DMS 273 (cell line): ENCODE results near the gene SLC25A1.

Experiments
- DNase-seq: peaks from one replicate; lab custom pipeline; 2025; ENCODE audit not compliant: unreplicated experiment; lab: John Stamatoyannopoulos, UW

The SLC25A1 gene

GRCh38 chr22:19178657-19179496 lies at the start of gene SLC25A1:
SLC25A1 (minus strand) TSS chr22:19178736; CDS start chr22:19178673, 63 bp downstream.
- DNase-seq: peak; percentile 89

GRCh38 chr22:19228179-19228578 lies 49.6 kb upstream of the SLC25A1 start:
- DNase-seq: no peak

DNA sequence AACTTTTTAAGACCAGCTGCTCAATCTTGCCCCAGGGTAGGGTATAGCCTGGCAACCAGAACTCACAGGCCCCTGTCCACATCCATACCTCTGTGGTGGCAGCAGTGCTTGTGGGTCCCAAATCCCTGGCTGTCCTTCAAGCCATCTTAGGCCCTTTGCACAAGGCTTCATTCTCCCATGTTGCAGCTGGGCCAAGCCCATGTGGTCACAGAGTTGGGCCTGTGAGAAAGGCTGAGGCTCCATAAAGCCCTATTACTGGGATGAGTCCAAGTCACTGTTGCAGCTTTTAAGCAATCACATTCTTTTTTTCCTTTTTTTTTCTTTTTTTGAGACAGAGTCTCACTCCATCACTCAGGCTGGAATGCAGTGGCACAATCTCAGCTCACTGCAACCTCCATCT lies 47.9 kb upstream of the SLC25A1 start:
- DNase-seq: no peak

DNA sequence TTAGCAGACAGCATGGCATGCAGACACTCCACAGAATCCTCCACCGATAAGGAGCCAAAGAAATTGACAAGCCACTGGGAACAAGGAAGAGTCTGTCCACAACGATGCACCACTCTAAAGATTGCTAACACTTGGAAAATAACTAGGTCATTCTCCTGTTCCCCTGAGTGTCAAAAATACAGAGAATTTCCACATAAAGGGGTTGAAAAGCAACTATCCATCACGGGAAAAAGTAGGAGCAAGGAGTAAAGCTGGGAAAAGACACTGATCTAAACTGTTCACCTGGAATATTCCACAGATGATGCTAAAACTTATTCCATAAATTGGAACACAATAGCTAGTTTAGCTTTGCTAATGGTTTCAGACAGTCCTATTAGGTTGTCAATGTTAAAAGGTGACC lies 47.0 kb upstream of the SLC25A1 start:
- no peak for DNase-seq

DNA sequence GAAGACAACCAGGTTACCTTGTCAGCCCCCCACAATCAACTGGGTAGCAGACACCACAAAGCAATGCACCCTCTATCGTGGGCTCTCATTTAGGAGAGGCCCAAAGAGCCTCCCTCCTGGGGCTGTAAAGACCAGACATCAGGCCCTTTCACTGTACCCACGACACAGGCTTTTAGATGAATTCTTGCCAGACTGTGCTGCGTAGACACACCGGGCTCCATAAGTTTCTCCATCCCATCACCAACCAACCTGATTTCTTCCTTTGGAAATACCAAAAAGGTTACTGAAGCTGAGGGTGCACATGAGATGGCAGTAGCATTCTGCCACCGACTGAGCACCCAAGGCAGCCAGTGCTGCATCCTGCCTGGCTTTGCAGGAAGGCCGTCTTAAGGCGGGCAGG lies 46.4 kb upstream of the SLC25A1 start:
- DNase-seq: no peak

DNA sequence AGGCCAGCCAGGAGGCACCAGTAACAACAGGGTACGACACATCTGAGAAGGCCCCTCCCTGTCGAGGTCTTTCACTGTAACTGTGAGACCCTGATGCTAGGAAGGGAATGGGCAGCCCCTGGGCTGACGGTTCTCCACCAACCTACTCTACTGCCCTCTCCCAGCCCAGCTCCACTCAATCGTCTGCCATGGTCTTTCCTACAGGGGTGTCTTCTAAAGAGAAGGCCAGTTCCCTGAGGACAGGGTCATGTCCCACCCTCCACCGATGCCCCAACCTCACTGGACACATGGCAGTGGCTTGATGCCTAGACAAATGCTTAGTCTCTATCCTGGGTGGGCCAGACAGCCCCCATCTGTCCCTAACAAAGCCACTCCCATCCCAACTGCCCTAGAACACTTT lies 46.0 kb upstream of the SLC25A1 start:
- DNase-seq: no peak

DNA sequence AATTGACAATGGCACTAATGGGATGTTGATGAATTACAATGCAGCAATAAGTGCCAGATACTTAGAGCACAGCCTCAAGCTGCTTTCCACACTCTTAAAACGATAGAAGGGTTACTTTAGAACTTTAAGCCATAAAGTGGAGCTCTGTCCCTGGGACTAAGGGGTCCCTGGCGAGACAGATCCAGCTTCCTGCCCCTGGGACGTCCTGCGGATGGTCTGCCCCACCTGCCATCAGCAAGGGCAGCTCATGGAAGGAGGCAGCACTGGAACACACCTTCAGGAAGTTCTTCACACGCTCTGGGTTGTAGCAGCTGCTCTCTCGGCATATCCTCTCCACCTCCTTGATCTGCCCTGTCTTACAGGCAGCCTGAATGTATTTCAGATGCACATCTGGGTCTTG lies 45.1 kb upstream of the SLC25A1 start:
- no peak for DNase-seq

DNA sequence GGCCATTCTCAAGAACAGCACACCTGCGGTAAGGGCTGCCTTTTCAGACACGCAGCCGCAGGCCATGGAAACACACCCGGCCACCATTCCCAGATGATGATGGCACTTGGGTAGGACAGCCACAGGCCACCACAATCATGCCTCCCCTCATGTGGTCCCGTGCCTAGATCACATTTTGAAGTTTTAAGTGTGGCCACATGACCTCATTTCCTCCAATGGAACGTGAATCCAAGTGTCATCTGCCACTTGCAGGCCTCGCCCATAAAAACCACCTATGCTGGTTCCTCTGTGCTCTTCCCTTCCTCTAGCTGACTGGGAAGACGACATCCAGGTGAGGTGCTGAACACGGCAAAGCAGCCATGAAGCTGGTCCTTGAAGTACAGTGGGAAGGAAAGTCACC lies 44.6 kb upstream of the SLC25A1 start:
- no peak for DNase-seq

- no peak for DNase-seq
Observed at GRCh38 chr22:19222242-19223005, 43.9 kb upstream of the SLC25A1 start.

GRCh38 chr22:19220867-19221266 lies 42.3 kb upstream of the SLC25A1 start:
- DNase-seq: no peak

- peak; percentile 22 for DNase-seq
Observed at GRCh38 chr22:19218541-19219233, 40.2 kb upstream of the SLC25A1 start.

GRCh38 chr22:19216579-19216978 lies 38.0 kb upstream of the SLC25A1 start:
- no peak for DNase-seq

GRCh38 chr22:19215360-19215759 lies 36.8 kb upstream of the SLC25A1 start:
- DNase-seq: no peak

DNA sequence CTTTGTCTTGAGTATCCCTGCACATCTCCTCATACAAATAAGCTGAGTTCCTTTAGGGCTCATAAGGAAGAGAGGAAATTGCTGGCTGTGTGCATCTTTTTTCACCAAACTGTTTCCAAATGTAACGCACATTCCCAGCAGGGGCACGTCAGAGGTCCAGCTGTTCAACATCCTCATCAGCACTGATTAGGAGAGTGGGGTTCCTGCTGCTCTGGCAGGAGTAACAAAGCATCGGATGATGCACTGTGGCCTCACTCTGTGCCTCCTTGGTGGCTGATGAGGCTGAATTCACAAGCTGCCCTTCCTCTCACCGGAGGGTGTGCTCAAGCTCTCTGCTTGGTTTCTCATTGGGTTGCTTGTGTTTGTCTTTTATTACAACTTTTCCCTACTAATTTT lies 35.5 kb upstream of the SLC25A1 start:
- peak; percentile 16 for DNase-seq

DNA sequence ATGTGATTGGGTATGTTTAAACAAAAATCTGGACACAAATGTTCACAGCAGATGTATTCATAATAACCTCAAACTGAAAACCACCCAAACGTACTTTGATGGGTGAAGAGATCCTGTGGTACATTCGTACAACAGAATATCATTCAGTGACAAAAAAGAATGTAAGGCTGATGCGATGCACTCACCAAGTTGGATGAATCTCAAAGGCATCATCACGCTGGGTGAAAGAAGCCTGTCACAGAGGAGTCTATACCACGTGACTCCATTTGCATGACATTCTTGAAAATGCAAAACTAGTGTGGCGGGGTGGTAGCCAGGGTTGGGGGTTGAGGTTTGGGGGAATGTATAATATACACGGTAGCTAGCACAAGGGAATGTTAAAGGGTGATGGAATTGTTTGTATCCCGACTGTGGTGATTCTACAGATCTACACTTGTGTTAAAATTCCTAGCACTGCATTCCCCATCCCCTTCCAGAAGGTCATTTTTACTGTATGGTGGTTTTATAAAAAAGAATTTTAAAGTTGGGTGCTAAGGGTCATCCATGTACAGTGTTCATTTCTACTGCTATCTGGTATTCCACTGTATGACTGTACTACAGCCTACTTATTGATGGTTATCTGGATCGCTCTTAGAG lies 35.0 kb upstream of the SLC25A1 start:
- DNase-seq: no peak

DNA sequence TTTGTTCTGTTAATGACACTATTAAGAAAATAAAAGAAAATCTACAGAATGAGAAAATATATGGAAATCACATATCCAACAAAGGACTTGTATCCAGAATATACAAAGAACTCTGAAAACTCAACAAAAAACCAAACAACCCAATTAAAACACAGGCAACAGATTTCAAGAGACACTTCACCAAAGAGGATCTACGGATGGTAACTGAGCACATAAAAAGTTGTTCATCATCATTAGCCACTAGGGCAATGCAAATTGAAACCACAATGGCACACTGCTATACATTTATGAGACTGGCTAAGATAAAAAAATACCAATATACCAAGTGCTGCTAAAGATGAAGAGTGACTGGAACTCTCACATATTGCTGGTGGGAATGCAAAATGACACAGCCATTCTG lies 34.5 kb upstream of the SLC25A1 start:
- no peak for DNase-seq

DNA sequence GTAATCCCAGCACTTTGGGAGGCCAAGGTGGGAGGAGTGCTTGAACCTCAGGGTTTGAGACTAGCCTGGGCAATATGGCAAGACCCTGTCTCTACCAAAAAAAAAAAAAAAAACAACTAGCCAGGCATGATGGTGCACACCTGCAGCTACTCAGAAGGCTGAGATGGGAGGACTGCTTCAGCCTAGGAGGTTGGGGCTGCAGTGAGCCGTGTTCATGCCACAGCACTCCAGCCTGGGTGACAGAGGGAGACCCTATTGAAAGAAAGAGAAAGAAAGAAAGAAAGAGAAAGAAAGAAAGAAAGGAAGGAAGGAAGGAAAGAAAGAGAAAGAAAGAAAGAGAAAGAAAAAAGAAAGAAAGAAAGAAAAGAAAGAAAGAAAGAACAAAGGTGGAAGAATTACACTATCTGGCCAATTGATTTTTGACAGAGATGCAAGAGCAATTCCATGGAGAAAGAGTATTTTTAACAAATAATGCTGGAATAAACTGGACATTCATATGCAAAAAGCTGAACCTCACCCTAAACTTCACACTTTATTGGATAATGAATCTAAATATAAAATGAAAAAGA lies 33.9 kb upstream of the SLC25A1 start:
- DNase-seq: no peak

- no peak for DNase-seq
Observed at GRCh38 chr22:19210188-19210587, 31.7 kb upstream of the SLC25A1 start.

GRCh38 chr22:19208287-19208847 lies 29.8 kb upstream of the SLC25A1 start:
- no peak for DNase-seq

DNA sequence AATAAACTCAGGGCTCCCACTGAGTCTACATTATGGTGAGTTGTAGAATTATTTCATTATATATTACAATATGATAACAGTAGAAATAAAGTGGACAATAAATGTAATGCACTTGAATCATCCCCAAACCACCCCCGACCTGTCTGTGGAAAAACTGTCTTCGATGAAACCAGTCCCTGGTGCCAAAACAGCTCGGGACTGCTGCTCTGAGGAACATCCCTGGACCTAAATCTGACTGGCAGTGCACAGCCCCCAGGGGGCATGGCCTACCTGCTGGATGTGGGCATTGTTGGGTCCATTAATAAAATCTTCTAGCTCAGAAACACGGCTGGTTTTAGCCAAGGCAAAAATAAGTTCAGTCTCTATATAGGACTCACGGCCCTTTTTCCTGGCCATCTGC lies 29.3 kb upstream of the SLC25A1 start:
- DNase-seq: no peak

- no peak for DNase-seq
Observed at GRCh38 chr22:19207401-19207808, 28.9 kb upstream of the SLC25A1 start.
